Choroid plexus epithelial cell (primary cell): ENCODE measurements around the gene CLDN2.

Source experiments
- DNase-seq: peaks from one replicate; pipeline ENCODE4 v3.0.0-alpha.2; 2010; ENCODE audit warnings: low read depth
- H3K4me3 ChIP-seq: 2 replicates; pipeline ENCODE4 v1.5.1; 2011; ENCODE audit warnings: low read depth, mild to moderate bottlenecking, control low read depth, low read length, moderate library complexity
- TF ChIP-seq, protein P1 (sequence below): conservative IDR thresholded peaks from 2 replicates; pipeline ENCODE4 v1.5.1; 2011; ENCODE audit warnings: low read depth, mild to moderate bottlenecking, control low read depth, inconsistent platforms, low read length, moderate library complexity

The CLDN2 gene

DNA sequence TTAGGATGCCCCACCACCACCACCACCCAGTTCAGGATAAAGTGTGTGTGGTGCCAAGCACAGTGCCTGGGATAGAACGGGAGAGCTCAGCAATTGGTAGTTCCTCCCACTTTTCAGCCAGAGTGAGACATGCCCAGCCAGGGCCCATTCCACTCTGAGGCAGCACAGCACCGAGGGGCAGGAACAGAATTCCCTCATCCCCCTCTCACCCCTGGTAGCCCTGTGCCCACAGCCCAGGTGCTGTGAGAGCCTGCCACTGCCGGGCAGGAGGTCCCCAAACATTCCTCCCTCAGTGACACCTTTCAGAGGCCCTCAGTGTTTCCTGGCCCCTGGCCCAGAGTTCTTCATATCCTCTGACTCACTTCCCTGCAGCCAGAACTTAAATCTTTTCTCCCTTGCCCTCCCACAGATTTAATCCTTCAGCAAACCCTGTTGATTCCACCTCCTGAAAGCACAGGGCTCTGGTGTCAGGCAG, 25.2 kb upstream of the CLDN2 start:
- TF ChIP-seq, protein P1, sequence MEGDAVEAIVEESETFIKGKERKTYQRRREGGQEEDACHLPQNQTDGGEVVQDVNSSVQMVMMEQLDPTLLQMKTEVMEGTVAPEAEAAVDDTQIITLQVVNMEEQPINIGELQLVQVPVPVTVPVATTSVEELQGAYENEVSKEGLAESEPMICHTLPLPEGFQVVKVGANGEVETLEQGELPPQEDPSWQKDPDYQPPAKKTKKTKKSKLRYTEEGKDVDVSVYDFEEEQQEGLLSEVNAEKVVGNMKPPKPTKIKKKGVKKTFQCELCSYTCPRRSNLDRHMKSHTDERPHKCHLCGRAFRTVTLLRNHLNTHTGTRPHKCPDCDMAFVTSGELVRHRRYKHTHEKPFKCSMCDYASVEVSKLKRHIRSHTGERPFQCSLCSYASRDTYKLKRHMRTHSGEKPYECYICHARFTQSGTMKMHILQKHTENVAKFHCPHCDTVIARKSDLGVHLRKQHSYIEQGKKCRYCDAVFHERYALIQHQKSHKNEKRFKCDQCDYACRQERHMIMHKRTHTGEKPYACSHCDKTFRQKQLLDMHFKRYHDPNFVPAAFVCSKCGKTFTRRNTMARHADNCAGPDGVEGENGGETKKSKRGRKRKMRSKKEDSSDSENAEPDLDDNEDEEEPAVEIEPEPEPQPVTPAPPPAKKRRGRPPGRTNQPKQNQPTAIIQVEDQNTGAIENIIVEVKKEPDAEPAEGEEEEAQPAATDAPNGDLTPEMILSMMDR: no peak
- H3K4me3 ChIP-seq: no peak overlapping the region
- DNase-seq: peak; percentile 72

DNA sequence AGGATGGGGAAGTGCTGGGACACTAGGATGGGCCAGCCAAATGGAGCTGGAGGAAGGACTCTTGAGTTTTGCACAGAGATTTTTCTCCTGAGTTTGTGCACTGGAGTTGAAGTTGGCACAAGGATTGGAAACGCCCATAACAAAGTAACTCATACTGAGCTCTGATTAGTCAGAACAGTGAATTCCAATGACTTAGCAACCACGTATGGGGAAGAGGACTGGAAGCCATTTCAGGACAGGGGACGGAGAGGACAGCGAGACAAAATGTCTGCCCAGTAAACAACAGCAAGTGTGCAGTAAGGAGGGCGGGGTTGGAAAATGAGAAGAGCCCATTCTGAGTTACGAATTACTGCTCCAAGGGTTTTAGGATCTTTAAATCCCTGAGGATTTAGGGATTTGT, 22.9 kb upstream of the CLDN2 start:
- DNase-seq: peak; percentile 39
- no peak overlapping the region for H3K4me3 ChIP-seq
- TF ChIP-seq, protein P1: no peak

DNA sequence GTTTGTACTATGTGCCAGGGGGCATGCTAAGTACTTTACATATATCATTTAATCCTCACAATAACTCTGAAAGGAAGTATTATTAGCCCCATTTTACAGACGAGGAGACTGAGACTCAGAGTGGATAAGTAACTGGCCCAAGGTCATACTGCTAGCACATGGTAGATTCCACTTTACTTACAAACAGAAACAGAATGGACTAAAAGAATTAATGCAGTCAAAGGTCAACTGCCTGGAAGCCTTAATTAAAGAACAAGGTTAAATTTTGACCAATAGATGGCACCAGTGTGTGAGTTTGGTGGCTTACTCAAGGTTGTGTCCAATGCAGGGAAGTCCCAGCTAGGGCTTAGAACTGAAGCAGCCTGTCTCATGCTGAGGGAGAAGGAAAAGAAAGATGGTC, 21.7 kb upstream of the CLDN2 start:
- TF ChIP-seq, protein P1: peak; percentile 52
- H3K4me3 ChIP-seq: no peak overlapping the region
- peak; percentile 77 for DNase-seq

DNA sequence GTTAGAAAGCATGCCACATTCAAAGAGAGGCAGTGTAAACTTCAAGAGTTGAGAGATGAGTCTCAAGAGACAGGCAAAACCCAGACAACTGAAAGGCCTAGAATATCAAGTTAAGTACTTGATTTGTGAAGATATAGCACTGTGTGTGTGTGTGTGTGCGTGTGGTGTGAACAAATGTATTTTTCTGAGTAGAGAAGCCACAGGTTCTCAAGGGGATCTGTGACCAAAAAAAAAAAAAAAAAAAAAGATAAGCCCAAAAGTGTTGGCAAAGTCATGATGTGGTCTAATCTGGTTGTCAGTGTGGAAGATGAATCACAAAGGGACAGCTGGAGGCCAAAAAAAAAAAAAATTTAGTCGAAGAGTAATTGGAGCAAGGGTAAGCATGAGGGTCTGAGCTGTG, 20.9 kb upstream of the CLDN2 start:
- H3K4me3 ChIP-seq: no peak overlapping the region
- TF ChIP-seq, protein P1: no peak
- peak; percentile 30 for DNase-seq

DNA sequence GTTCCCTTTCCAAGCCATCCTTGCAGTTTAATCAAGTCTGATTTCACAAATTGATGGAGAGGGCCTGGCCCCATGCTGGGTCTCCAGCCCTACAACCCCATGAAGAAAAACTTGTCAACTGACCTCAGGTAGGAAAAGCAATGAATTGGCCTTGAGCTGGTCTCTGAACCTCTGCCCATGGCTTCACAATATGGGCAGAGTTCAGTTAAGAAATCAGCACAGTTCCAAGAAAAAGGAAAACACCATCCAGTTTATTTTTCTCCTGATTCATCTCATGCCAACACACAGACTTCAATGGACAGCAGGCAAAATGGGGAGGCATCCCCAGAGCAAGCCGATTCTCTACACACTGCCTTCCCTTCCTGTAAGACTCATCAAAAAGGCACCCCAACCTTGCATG, 20.4 kb upstream of the CLDN2 start:
- no peak overlapping the region for H3K4me3 ChIP-seq
- TF ChIP-seq, protein P1: no peak
- no peak for DNase-seq

DNA sequence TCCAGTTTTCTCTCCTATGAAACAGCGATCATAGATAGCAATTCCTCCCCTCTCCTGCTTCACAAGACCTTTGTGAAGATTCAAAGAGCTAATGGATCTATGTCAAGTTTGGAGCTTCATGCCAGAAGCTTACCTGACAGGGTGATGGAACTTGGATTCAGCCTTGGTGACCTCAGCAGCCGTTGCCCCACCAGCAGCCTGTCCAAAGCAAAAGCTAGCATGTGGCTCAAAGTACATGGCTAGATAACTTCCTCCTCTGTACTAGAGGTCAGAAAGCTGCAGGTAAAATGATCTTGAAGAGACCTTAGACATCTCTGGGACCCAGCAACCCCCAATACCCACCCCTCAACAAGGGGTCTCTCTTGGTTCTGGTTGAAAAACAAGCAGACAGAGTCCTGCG, 18.9 kb upstream of the CLDN2 start:
- no peak overlapping the region for H3K4me3 ChIP-seq
- DNase-seq: no peak
- TF ChIP-seq, protein P1: no peak

DNA sequence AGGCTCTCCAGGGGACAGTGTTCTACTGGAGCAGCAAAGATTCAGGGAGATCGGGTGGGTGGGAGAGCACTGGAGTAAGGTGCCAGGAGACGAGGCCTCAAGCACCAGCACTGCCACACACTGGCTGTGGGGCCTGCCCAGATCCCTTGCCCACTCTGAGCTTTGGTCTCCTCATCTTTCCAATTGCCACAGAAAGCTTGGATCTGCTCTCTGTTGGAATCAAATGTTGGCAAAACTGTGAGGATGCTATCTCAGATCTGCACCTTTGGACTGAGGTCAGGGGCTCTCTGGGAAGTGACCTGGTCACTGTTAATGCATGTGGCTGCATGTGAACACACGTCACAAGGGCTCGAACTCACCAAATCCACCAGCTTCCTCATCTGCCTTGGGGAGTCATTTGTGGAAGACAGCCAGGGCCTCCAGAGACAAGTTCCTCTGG, 18.4 kb upstream of the CLDN2 start:
- no peak overlapping the region for H3K4me3 ChIP-seq
- TF ChIP-seq, protein P1: no peak
- no peak for DNase-seq
